H1 (cell line): ENCODE measurements around the gene ARNT2. TPM values are rescaled to one million over a fixed set of nuclear protein-coding genes. Genes with fewer than 3 reads are reported as not detected.

Experiments
- CTCF ChIA-PET: fragments of 300-600 bp; sonication (Branson Sonifier 250); formaldehyde crosslinking; loops from one replicate; lab custom pipeline; 2021; ENCODE audit not compliant: partially characterized antibody; lab: Charles Lee
- POLR2A ChIA-PET: fragments of 300-600 bp; sonication (Branson Sonifier 250); formaldehyde crosslinking; loops from one replicate; lab custom pipeline; 2021; ENCODE audit warnings: inconsistent platforms; ENCODE audit not compliant: partially characterized antibody; lab: Charles Lee
- DNase-seq, 2 experiments: peaks; one replicate each; pipeline versions ENCODE4 v3.0.0 to v3.0.0-alpha.2; 2010 to 2022; ENCODE audit warnings: low spot score in 2 of 2, low read depth in 1 of 2, mixed read lengths in 1 of 2
- FAIRE-seq: peaks from 2 replicates; lab custom pipeline; 2011; peaks lifted over from hg19 to GRCh38; lab: Jason Lieb, UNC
- H2AFZ ChIP-seq: 2 replicates; pipeline ENCODE4 v1.8.1; 2012; ENCODE audit warnings: low read length, inconsistent platforms
- H2AK5ac ChIP-seq: 2 replicates; pipeline ENCODE4 v1.6.1; 2013; ENCODE audit warnings: low read depth, low read length
- H2BK120ac ChIP-seq: replicated peaks from 2 replicates; pipeline ENCODE3; 2013; ENCODE audit warnings: low read depth, low read length, inconsistent platforms
- H2BK12ac ChIP-seq: 2 replicates; pipeline ENCODE4 v1.6.1; 2013; ENCODE audit warnings: low read depth, low read length
- H2BK15ac ChIP-seq: 2 replicates; pipeline ENCODE4 v1.6.1; 2013; ENCODE audit warnings: low read length
- H2BK20ac ChIP-seq: 2 replicates; pipeline ENCODE4 v1.6.1; 2013; ENCODE audit warnings: low read length
- H2BK5ac ChIP-seq: 2 replicates; pipeline ENCODE4 v1.6.1; 2013; ENCODE audit warnings: low read depth, low read length
- H3K14ac ChIP-seq: 2 replicates; pipeline ENCODE4 v1.6.1; 2013; ENCODE audit warnings: inconsistent platforms; ENCODE audit not compliant: insufficient read length
- H3K18ac ChIP-seq: 2 replicates; pipeline ENCODE4 v1.6.1; 2013; ENCODE audit warnings: low read length; ENCODE audit errors: extremely low read depth
- H3K23ac ChIP-seq: 2 replicates; pipeline ENCODE4 v1.6.1; 2013; ENCODE audit warnings: inconsistent platforms; ENCODE audit not compliant: insufficient read length
- H3K23me2 ChIP-seq: 2 replicates; pipeline ENCODE4 v1.6.1; 2013; ENCODE audit warnings: low read depth, low read length
- H3K27ac ChIP-seq: 2 replicates; pipeline ENCODE4 v1.6.1; 2011; ENCODE audit warnings: low read depth, low read length, inconsistent platforms
- H3K27me3 ChIP-seq, 4 experiments: replicated peaks in 1 of 4; 1 replicate in 1 of 4; 2 replicates in 3 of 4; pipeline versions ENCODE4 v1.6.1 to v1.8.1; 2011 to 2013; ENCODE audit warnings: low read length in 3 of 4, mild to moderate bottlenecking in 3 of 4, inconsistent platforms in 2 of 4, mixed read lengths in 2 of 4, moderate library complexity in 1 of 4; ENCODE audit not compliant: control insufficient read depth in 3 of 4, insufficient read depth in 3 of 4; ENCODE audit errors: extremely low read depth in 1 of 4
- H3K36me3 ChIP-seq, 4 experiments: 2 replicates each; pipeline versions ENCODE4 v1.6.1 to v1.8.1; 2011 to 2013; ENCODE audit warnings: mild to moderate bottlenecking in 4 of 4, low read length in 3 of 4, moderate library complexity in 2 of 4, control low read depth in 1 of 4, inconsistent platforms in 1 of 4; ENCODE audit not compliant: insufficient read depth in 4 of 4, control insufficient read depth in 2 of 4
- H3K4ac ChIP-seq: replicated peaks from 2 replicates; pipeline ENCODE3; 2013; ENCODE audit warnings: low read length, low read depth, mixed read lengths, inconsistent platforms; ENCODE audit not compliant: insufficient read length
- H3K4me1 ChIP-seq, 4 experiments: replicated peaks in 1 of 4; 1 replicate in 1 of 4; 2 replicates in 3 of 4; pipeline versions ENCODE4 v1.6.1 to v1.8.1; 2011 to 2013; ENCODE audit warnings: low read length in 3 of 4, inconsistent platforms in 2 of 4, mixed read lengths in 1 of 4; ENCODE audit not compliant: insufficient read depth in 4 of 4, control insufficient read depth in 3 of 4
- H3K4me2 ChIP-seq, 2 experiments: 2 replicates each; pipeline versions ENCODE4 v1.6.1 to v1.8.1; 2011 to 2013; ENCODE audit warnings: low read depth in 2 of 2, low read length in 2 of 2, control low read depth in 1 of 2, inconsistent platforms in 1 of 2, mild to moderate bottlenecking in 1 of 2; ENCODE audit not compliant: insufficient read depth in 1 of 2
- H3K4me3 ChIP-seq, 4 experiments: fragments of 200-600, 300-600 bp in 1 of 4; sonication (generic), shearing (Covaris generic), sonication (Bioruptor Twin) in 1 of 4; 2 replicates each; pipeline versions ENCODE4 v1.5.1 to v1.8.1; 2011 to 2016; ENCODE audit warnings: low read length in 4 of 4, low read depth in 3 of 4, control low read depth in 2 of 4, inconsistent platforms in 2 of 4, mild to moderate bottlenecking in 2 of 4, mixed read lengths in 1 of 4, moderate library complexity in 1 of 4; ENCODE audit not compliant: insufficient read depth in 2 of 4; ENCODE audit errors: extremely low read depth in 1 of 4
- H3K56ac ChIP-seq: replicated peaks from 2 replicates; pipeline ENCODE3; 2013; ENCODE audit warnings: low read depth, mild to moderate bottlenecking, mixed read lengths, low read length, inconsistent platforms; ENCODE audit not compliant: insufficient read length
- H3K79me1 ChIP-seq: 2 replicates; pipeline ENCODE4 v1.6.1; 2013; ENCODE audit warnings: low read depth, low read length, control low read depth
- H3K79me2 ChIP-seq, 2 experiments: 2 replicates each; pipeline versions ENCODE4 v1.6.1 to v1.8.1; 2012 to 2013; ENCODE audit warnings: low read length in 2 of 2, mild to moderate bottlenecking in 2 of 2, inconsistent platforms in 1 of 2; ENCODE audit not compliant: insufficient read depth in 2 of 2, control insufficient read depth in 1 of 2
- H3K9ac ChIP-seq, 4 experiments: replicated peaks in 1 of 4; 1 replicate in 1 of 4; 2 replicates in 3 of 4; pipeline versions ENCODE4 v1.6.1 to v1.8.1; 2011 to 2013; ENCODE audit warnings: low read depth in 3 of 4, low read length in 3 of 4, control low read depth in 2 of 4, mild to moderate bottlenecking in 2 of 4, moderate library complexity in 2 of 4, inconsistent platforms in 1 of 4; ENCODE audit errors: extremely low read depth in 1 of 4
- H3K9me3 ChIP-seq, 2 experiments: 2 replicates each; pipeline versions ENCODE4 v1.6.1 to v1.8.1; 2012 to 2013; ENCODE audit warnings: mild to moderate bottlenecking in 2 of 2, moderate library complexity in 2 of 2, control low read depth in 1 of 2, inconsistent platforms in 1 of 2, low read depth in 1 of 2, low read length in 1 of 2, mixed read lengths in 1 of 2; ENCODE audit not compliant: insufficient read depth in 2 of 2
- H4K20me1 ChIP-seq, 2 experiments: replicated peaks in 1 of 2; 2 replicates each; pipeline versions ENCODE3 to v1.8.1; 2011 to 2013; ENCODE audit warnings: inconsistent platforms in 2 of 2, low read length in 2 of 2, mild to moderate bottlenecking in 1 of 2; ENCODE audit not compliant: insufficient read depth in 2 of 2, control insufficient read depth in 1 of 2
- H4K5ac ChIP-seq: 2 replicates; pipeline ENCODE4 v1.6.1; 2013; ENCODE audit warnings: low read length, low read depth, mixed read lengths, inconsistent platforms; ENCODE audit not compliant: insufficient read length
- H4K8ac ChIP-seq: 2 replicates; pipeline ENCODE4 v1.8.0; 2013; ENCODE audit warnings: mild to moderate bottlenecking, moderate library complexity, low read length, inconsistent platforms; ENCODE audit not compliant: insufficient read depth; ENCODE audit errors: extremely low read depth
- H4K91ac ChIP-seq: replicated peaks from 2 replicates; pipeline ENCODE3; 2013; ENCODE audit warnings: low read length, mixed read lengths, inconsistent platforms; ENCODE audit not compliant: insufficient read length
- ASH2L ChIP-seq: fragments of 200-600, 300-600 bp; sonication (generic); IDR thresholded peaks from one replicate; pipeline ENCODE4 v1.7.1; 2017; ENCODE audit warnings: low read length
- BCL11A ChIP-seq, 2 experiments: IDR thresholded peaks; one replicate each; pipeline ENCODE4 v1.6.1; 2011; ENCODE audit warnings: low read depth in 2 of 2, low read length in 2 of 2, mild to moderate bottlenecking in 2 of 2
- BRCA1 ChIP-seq: IDR thresholded peaks from 2 replicates; pipeline ENCODE4 v1.6.1; 2012; ENCODE audit warnings: low read depth, low read length, improper control_type of control experiment
- CBX5 ChIP-seq: fragments of 300-800, 300-1000 bp; sonication (generic); IDR thresholded peaks from 2 replicates; pipeline ENCODE4 v1.7.1; 2016; ENCODE audit warnings: antibody characterized with exemption, low read length, low read depth
- CTBP2 ChIP-seq: IDR thresholded peaks from 2 replicates; pipeline ENCODE4 v1.7.0; 2011; ENCODE audit warnings: borderline replicate concordance, mild to moderate bottlenecking, moderate library complexity, mixed read lengths, low read length; ENCODE audit not compliant: insufficient read depth, insufficient read length
- E2F6 ChIP-seq: IDR thresholded peaks from 2 replicates; pipeline ENCODE4 v1.6.1; 2012; ENCODE audit warnings: inconsistent platforms
- HDAC2 ChIP-seq, 2 experiments: fragments of 300-600 bp in 1 of 2; sonication (generic) in 1 of 2; IDR thresholded peaks; 2 replicates each; pipeline ENCODE4 v1.6.1; 2011 to 2012; ENCODE audit warnings: low read depth in 2 of 2, low read length in 2 of 2, mild to moderate bottlenecking in 2 of 2, moderate library complexity in 2 of 2, borderline replicate concordance in 1 of 2, inconsistent platforms in 1 of 2
- KDM5A ChIP-seq: fragments of 200-600 bp; IDR thresholded peaks from 2 replicates; pipeline ENCODE4 v1.7.1; 2012; ENCODE audit warnings: mild to moderate bottlenecking, low read length, inconsistent platforms, mixed read lengths
- POLR2A ChIP-seq, 2 experiments: IDR thresholded peaks; 1 replicate in 1 of 2; 2 replicates in 1 of 2; pipeline ENCODE4 v1.6.1; 2011; ENCODE audit warnings: low read depth in 2 of 2, low read length in 2 of 2, mild to moderate bottlenecking in 2 of 2; ENCODE audit errors: control extremely low read depth in 1 of 2
- POU5F1 ChIP-seq: IDR thresholded peaks from 2 replicates; pipeline ENCODE4 v1.6.1; 2011; ENCODE audit warnings: low read depth, mild to moderate bottlenecking, low read length, moderate library complexity
- SIX5 ChIP-seq: IDR thresholded peaks from 2 replicates; pipeline ENCODE4 v1.6.1; 2011; ENCODE audit warnings: mild to moderate bottlenecking, low read depth, low read length
- SP4 ChIP-seq: IDR thresholded peaks from 2 replicates; pipeline ENCODE4 v1.6.1; 2012; ENCODE audit warnings: low read length, inconsistent platforms
- USF2 ChIP-seq: IDR thresholded peaks from 2 replicates; pipeline ENCODE4 v1.6.1; 2011; ENCODE audit warnings: low read length, improper control_type of control experiment
- WGBS, 2 experiments: shearing (Covaris generic) in 1 of 2; methylation state at CpG; one replicate each; pipeline versions ENCODE4 v1.1.6 to v1.1.7; 2013 to 2015; ENCODE audit warnings: low lambda C conversion rate in 2 of 2, mixed read lengths in 2 of 2, inconsistent platforms in 1 of 2, low coverage in 1 of 2, missing lambda C conversion rate in 1 of 2; ENCODE audit not compliant: insufficient replicate concordance in 2 of 2, insufficient coverage in 1 of 2, insufficient read length in 1 of 2; ENCODE audit errors: extremely low coverage in 1 of 2, missing lambda C conversion rate in 1 of 2; 5-methylcytosine and 5-hydroxymethylcytosine counted together
- polyA plus RNA-seq, 7 experiments: library from polyadenylated mRNA; depleted of rRNA in 3 of 7; stranded (reverse) in 5 of 7; unstranded in 2 of 7; fragments of >200 nt in 5 of 7; fragments of 200-250 nt in 2 of 7; gene quantifications; 1 replicate in 5 of 7; 2 replicates in 1 of 7; 4 replicates in 1 of 7; pipeline versions ENCODE4 v1.2.1 to v1.2.3, GENCODE V29; 2011 to 2013; ENCODE audit warnings: missing spikeins in 2 of 7, mixed read lengths in 2 of 7
- total RNA-seq: library from RNA; stranded (reverse); fragmentation: NEBNext Ultra II Directional; extraction: Animal tissue kit (Norgen Biotek cat#: 25700); gene quantifications from 2 replicates; pipeline ENCODE4 v1.2.1, GENCODE V29; 2021

ARNT2 gene
- total and polyA plus RNA-seq, 2 of the 8 experiments (the other 6 are each of a cell fraction or from before 2014, with no cell fraction given) = 9.5 to 14.6 TPM

- Histone ChIP-seq H2AFZ (no peak overlapping the region), H3K9ac (no peak overlapping the region), H2AK5ac (no peak overlapping the region), H3K56ac (no peak overlapping the region), H2BK12ac (no peak overlapping the region), H2BK20ac (no peak overlapping the region), H2BK15ac (no peak overlapping the region), H3K23ac (no peak overlapping the region), H2BK120ac (no peak overlapping the region), H3K27ac (no peak overlapping the region), H3K4me3 (no peak overlapping the region), H3K18ac (no peak overlapping the region), H3K23me2 (no peaks in the 10 kb centered on the region), H2BK5ac (no peak overlapping the region), H3K4me2 (no peak overlapping the region), H3K4ac (no peak overlapping the region), H3K36me3 (no peaks in the 10 kb centered on the region), H4K91ac (no peak overlapping the region), H3K79me2 (no peaks in the 10 kb centered on the region), H3K79me1 (no peaks in the 10 kb centered on the region), H4K20me1 (no peaks in the 10 kb centered on the region), H3K9me3 (no peaks in the 10 kb centered on the region), H4K8ac (no peak overlapping the region), H3K14ac (no peak overlapping the region), H3K27me3 (no peaks in the 10 kb centered on the region; a peak in 2 of 7 replicates), H4K5ac (no peak overlapping the region), H3K4me1 (peaks cover 0 to 10% (median under 1%) of the 10 kb centered on the region in 4 experiments; a peak in 5 of 7 replicates)
- DNase-seq = peak in 1 of 2 experiments; percentile 7
- no peak for FAIRE-seq
- POLR2A ChIA-PET = interaction anchor here (0.9 kb wide), 1 partner anchor 200 kb away, joined by 3 read pairs; no protein-coding TSS in a partner anchor
- CTCF ChIA-PET = interaction anchor here (1.0 to 2.1 kb wide), 6 partner anchors 8 to 168 kb away, joined by 3 to 8 read pairs (median 4); no protein-coding TSS in a partner anchor
- WGBS, 2 experiments = 88% methylated on average over 1 of the region's 1 CpG; no CpG with 5 or more reads in 1 of the 2 experiments
- TF ChIP-seq BCL11A (IDR thresholded peaks at IDR 0.05; ENCODE audit: low read depth in 2 of 2, low read length in 2 of 2) (no peak), POU5F1 (no peak), CTBP2 (no peak), HDAC2 (IDR thresholded peaks at IDR 0.05; ENCODE audit: borderline replicate concordance in 1 of 2, low read depth in 2 of 2, low read length in 2 of 2) (no peak), ASH2L (no peak), CBX5 (no peak), SP4 (no peak), E2F6 (no peak), BRCA1 (no peak), SIX5 (no peak), POLR2A (IDR thresholded peaks at IDR 0.05; ENCODE audit: control extremely low read depth in 1 of 2, low read depth in 2 of 2, low read length in 2 of 2) (no peak), KDM5A (no peak), USF2 (no peak)
Measured at GRCh38 chr15:80608688-80609087, 204.5 kb downstream of the ARNT2 start.
